Measurements from ENCODE around the gene DAZAP2.
"Not testable (repeated sequence)": the region's sequence is repeated elsewhere in the genome, so short reads cannot be mapped to it uniquely, and the experiment has no call there.

The DAZAP2 gene

GRCh38 chr12:51253276-51253675 is 14.7 kb downstream of the DAZAP2 start:
- no peak for DNase-seq

GRCh38 chr12:51254536-51254935 is 15.9 kb downstream of the DAZAP2 start:
- DNase-seq: no peak

- not testable (repeated sequence) for DNase-seq
These were observed 21.0 kb downstream of the DAZAP2 start for GRCh38 chr12:51259600-51259999.

DNA sequence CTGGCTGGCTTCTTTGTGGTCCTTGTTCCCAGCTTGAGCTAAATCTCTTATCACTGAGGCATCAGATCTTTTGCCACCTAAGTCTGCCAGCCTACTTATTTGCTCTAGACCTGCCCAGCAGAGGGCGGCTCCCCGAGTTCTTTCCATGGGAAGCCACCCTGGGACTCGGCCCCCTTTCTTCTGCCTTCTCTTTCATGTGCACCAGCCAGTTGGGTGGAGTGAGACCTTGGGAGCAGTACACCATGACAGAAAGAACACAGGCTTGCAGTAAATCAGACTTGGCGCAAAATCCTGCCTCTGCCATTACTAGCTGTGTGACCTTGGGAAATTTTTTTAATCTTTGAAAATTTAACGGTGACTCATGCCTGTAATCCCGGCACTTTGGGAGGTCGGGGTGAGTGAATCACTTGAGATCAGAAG is 24.1 kb downstream of the DAZAP2 start:
- no peak for DNase-seq

DNA sequence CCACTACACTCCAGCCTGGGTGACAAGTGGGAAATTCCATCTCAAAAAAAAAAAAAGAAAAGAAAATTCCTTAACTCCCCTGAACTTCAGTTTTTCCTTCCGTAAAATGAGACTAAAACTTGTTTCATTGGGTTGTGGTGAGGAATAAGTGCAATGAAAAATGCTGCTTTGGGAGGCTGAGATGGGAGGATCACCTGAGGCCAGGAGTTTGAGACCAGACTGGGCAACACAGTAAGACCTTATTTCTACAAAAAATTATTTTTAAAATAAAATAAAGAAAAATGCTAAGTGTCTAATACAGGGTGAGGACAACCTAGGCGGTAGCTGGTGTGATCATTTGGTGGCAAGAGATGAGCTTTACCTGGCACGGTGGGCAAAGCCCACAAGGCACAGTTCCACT is 24.7 kb downstream of the DAZAP2 start:
- DNase-seq: no peak

DNA sequence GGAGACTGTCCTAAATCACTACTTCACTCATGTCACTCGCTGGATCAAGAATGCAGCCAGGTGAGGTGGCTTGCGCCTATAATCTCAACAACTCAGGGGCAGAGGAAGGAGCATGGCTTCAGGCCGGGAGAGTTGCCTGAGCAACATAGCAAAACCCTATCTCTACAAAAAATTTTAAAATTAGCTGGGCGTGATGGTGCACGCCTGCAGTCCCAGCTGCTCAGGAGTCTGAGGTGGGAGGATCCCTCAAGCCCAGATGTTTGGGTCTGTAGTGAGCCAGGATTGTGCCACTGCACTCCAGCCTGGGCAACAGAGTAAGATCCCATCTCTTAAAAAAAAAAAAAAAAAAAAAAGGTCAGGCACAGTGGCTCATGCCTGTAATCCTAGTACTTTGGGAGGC is 25.7 kb downstream of the DAZAP2 start:
- no peak for DNase-seq

GRCh38 chr12:51265024-51265423 is 26.4 kb downstream of the DAZAP2 start:
- no peak for DNase-seq

GRCh38 chr12:51269174-51270066 is 30.8 kb downstream of the DAZAP2 start:
- DNase-seq: peak; percentile 59 to 63

- DNase-seq: peak; percentile 18 to 24
These were observed 31.7 kb downstream of the DAZAP2 start, which contains the start of gene SMAGP for GRCh38 chr12:51270067-51270950. TSS of gene SMAGP (minus strand) at chr12:51270415. CDS start at chr12:51269278, 1,137 bp downstream.

DNA sequence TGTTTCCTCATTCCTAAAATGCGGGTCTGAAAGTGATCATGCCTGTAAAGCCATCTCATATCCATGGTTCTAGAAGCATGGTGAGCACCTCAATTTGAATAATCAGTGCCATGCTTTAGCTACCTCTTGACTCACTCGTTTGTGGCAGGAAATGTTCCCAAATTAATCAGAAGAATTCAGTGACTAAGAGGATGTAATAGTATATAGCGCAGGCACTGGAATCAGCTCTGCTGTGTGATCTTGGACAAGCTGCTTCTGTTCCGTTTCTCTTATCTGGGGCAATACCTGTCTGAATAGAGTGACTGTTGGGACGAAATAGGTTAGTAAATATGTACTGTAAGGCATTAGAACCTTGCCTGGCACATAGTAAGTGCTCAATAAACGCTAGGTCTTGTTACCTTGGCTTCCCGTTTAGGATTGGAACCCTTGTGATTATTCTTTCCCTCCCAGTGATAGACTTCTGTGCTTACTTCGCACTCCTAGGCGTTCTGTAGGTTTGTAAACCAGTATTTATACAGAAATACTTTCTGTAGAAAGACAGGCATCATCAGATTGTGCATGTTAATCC is 32.4 kb downstream of the DAZAP2 start:
- DNase-seq: no peak

GRCh38 chr12:51272810-51273209 is 34.2 kb downstream of the DAZAP2 start:
- not testable (repeated sequence) for DNase-seq

GRCh38 chr12:51275088-51275487 is 36.5 kb downstream of the DAZAP2 start:
- no peak for DNase-seq

DNA sequence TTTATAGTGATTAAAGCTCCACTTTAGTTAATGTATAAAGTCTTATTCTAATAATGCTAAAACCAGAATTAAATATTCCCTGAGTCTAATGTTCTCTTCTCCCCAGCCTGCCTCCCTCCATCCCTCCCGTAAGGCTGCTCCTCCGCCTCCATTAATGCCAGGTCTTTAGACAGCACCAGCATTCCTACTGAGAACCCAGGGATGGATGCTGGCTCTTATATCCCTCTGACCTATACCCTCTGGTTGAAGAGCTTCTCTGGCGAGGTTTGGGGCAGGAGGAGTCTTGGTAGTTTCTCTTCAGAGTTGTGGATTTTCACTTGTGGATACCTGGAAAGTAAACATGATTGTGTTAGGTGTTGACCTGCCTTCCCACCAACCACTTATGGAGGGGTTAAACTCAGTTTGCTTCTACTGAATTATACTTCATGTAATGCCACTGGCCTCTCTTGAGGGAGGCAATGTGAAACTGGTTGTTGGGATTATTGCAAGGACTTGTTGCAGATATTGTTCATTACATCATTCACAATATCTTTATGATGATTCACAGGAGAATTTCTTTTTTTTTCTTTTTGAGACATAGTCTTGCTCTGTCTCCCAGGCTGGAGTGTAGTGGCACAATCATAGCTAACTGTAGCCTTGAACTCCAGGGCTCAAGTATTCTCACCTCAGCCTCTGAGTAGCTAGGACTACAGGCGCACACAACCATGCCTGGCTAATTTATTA is 42.7 kb downstream of the DAZAP2 start:
- DNase-seq: no peak

GRCh38 chr12:51285843-51286242 is 47.2 kb downstream of the DAZAP2 start:
- DNase-seq: no peak

GRCh38 chr12:51291603-51292513 is 53.2 kb downstream of the DAZAP2 start:
- not testable (repeated sequence) for DNase-seq

All from activated CD4-positive, alpha-beta T cell treated with anti-CD3 and anti-CD28 coated beads, Interleukin-2, amount 50 U/mL, for 4 hours (primary cell).